Stimulated activated CD4-positive, alpha-beta T cell treated with anti-CD3 and anti-CD28 coated beads, Interleukin-12 subunit alpha, Interleukin-12 subunit beta, amount 100 ng/mL, for 24 hours (primary cell): Measurements from ENCODE around the gene ETV5.

ENCODE experiments used
- DNase-seq, 2 experiments: peaks; one replicate each; pipeline ENCODE4 v3.0.0-alpha.2; 2020; ENCODE audit warnings: low read depth in 2 of 2

Gene ETV5

GRCh38 chr3:186095561-186096081 is 13.3 kb downstream of the ETV5 start:
- no peak for DNase-seq

GRCh38 chr3:186094696-186095425 is 14.0 kb downstream of the ETV5 start:
- no peak for DNase-seq

GRCh38 chr3:186094271-186094670 is 14.6 kb downstream of the ETV5 start:
- DNase-seq: no peak

GRCh38 chr3:186093271-186093900 is 15.5 kb downstream of the ETV5 start:
- DNase-seq: no peak

- no peak for DNase-seq
These were observed 16.4 kb downstream of the ETV5 start for GRCh38 chr3:186092360-186093070.

GRCh38 chr3:186090901-186091300 is 18.0 kb downstream of the ETV5 start:
- DNase-seq: no peak

GRCh38 chr3:186088335-186088734 is 20.6 kb downstream of the ETV5 start:
- no peak for DNase-seq

GRCh38 chr3:186084264-186084663 is 24.6 kb downstream of the ETV5 start:
- DNase-seq: no peak

GRCh38 chr3:186083746-186084145 is 25.1 kb downstream of the ETV5 start:
- DNase-seq: no peak

- DNase-seq: no peak
These were observed 26.7 kb downstream of the ETV5 start for GRCh38 chr3:186082150-186082549.

- DNase-seq: no peak
These were observed 27.2 kb downstream of the ETV5 start for GRCh38 chr3:186081678-186082077.

- DNase-seq: no peak
These were observed 27.9 kb downstream of the ETV5 start for GRCh38 chr3:186080849-186081438.

GRCh38 chr3:186079925-186080324 is 29.0 kb downstream of the ETV5 start:
- DNase-seq: no peak

GRCh38 chr3:186077466-186077865 is 31.4 kb downstream of the ETV5 start:
- no peak for DNase-seq

- no peak for DNase-seq
These were observed 32.8 kb downstream of the ETV5 start for GRCh38 chr3:186075931-186076567.

- DNase-seq: no peak
These were observed 33.4 kb downstream of the ETV5 start for GRCh38 chr3:186075489-186075888.

- no peak for DNase-seq
These were observed 35.2 kb downstream of the ETV5 start for GRCh38 chr3:186073641-186074040.

GRCh38 chr3:186070996-186071395 is 37.9 kb downstream of the ETV5 start:
- no peak for DNase-seq

GRCh38 chr3:186070550-186070949 is 38.3 kb downstream of the ETV5 start:
- no peak for DNase-seq

GRCh38 chr3:186070133-186070532 is 38.8 kb downstream of the ETV5 start:
- no peak for DNase-seq

GRCh38 chr3:186069199-186069598 is 39.7 kb downstream of the ETV5 start:
- no peak for DNase-seq

GRCh38 chr3:186068243-186068552 is 40.7 kb downstream of the ETV5 start:
- no peak for DNase-seq
